ENCODE data around the gene CASR. TPM values are rescaled to one million over a fixed set of nuclear protein-coding genes. Genes with fewer than 3 reads are reported as not detected.

The CASR gene
- total and polyA plus RNA-seq, 2 of the 4 experiments (the other 2 are of a cell fraction): not detected

- Histone ChIP-seq H4K8ac (ENCODE audit: low read depth in 2 of 2, low read length in 2 of 2) (no peak overlapping the region), H2AK9ac (replicated peaks; ENCODE audit: low read depth, low read length, poor library complexity) (no peak overlapping the region), H4K5ac (ENCODE audit: low read depth, low read length) (no peak overlapping the region), H4K20me1 (ENCODE audit: insufficient read depth, low read length) (no peaks in the 10 kb centered on the region), H3K9ac (ENCODE audit: low read depth, low read length) (no peak overlapping the region), H2BK120ac (ENCODE audit: low read depth, low read length) (no peak overlapping the region), H3K4ac (ENCODE audit: low read depth, low read length) (no peak overlapping the region), H3K4me2 (ENCODE audit: low read depth, low read length) (no peak overlapping the region), H3K9me1 (ENCODE audit: insufficient read depth, low read length) (no peaks in the 10 kb centered on the region), H2AK5ac (ENCODE audit: low read depth, low read length) (no peak overlapping the region), H3K4me1 (ENCODE audit: control insufficient read depth, insufficient read depth, low read length) (no peaks in the 10 kb centered on the region), H2BK20ac (ENCODE audit: low read depth, low read length) (no peak overlapping the region), H3K14ac (replicated peaks; ENCODE audit: low read depth, low read length) (no peak overlapping the region), H3K79me1 (ENCODE audit: low read depth in 1 of 2, low read length in 2 of 2) (no peaks in the 10 kb centered on the region), H3K36me3 (ENCODE audit: control insufficient read depth, insufficient read depth, low read length) (no peaks in the 10 kb centered on the region), H3K56ac (ENCODE audit: extremely low read depth, insufficient read depth, low read length) (no peak overlapping the region), H3K27ac (ENCODE audit: insufficient read depth, low read length) (no peak overlapping the region), H2AFZ (replicated peaks; ENCODE audit: low read length, poor library complexity) (no peak overlapping the region), H3K18ac (ENCODE audit: low read depth, low read length) (no peak overlapping the region), H2BK5ac (ENCODE audit: low read depth, low read length, poor library complexity, severe bottlenecking) (no peak overlapping the region), H3K23ac (ENCODE audit: low read depth, low read length) (no peak overlapping the region), H3K4me3 (ENCODE audit: insufficient read depth, low read depth, low read length) (no peak overlapping the region), H4K91ac (ENCODE audit: insufficient read depth, low read depth, low read length) (no peak overlapping the region), H3K9me3 (ENCODE audit: control insufficient read depth, insufficient read depth, low read length) (no peaks in the 10 kb centered on the region), H2BK15ac (ENCODE audit: low read depth, low read length) (no peak overlapping the region), H3K27me3 (ENCODE audit: control insufficient read depth, insufficient read depth, low read length) (no peaks in the 10 kb centered on the region)
- intact Hi-C loops (cut with micrococcal nuclease): no loop called here
- DNase-seq (no peak), ATAC-seq (ENCODE audit: low read depth) (no peak)
- ChIA-PET POLR2A (ENCODE audit: unreplicated experiment) (no interaction called here), CTCF (interaction anchor here (0.6 kb wide), 1 partner anchor 20 kb away, joined by 3 read pairs; no protein-coding TSS in a partner anchor)
- no TSS peak for BruUV-seq (replicated peaks)
- TF ChIP-seq POLR2A (IDR thresholded peaks at IDR 0.05; ENCODE audit: low read depth, low read length) (no peak), CHD1 (IDR thresholded peaks at IDR 0.05; ENCODE audit: low read depth, low read length) (no peak), SMC3 (IDR thresholded peaks at IDR 0.05; ENCODE audit: low read depth, low read length) (no peak), RFX5 (IDR thresholded peaks at IDR 0.05; ENCODE audit: low read depth, low read length) (no peak), RAD21 (IDR thresholded peaks at IDR 0.05; ENCODE audit: low read length) (no peak), MXI1 (IDR thresholded peaks at IDR 0.05; ENCODE audit: borderline replicate concordance, low read depth, low read length) (no peak), ELK1 (IDR thresholded peaks at IDR 0.05; ENCODE audit: borderline replicate concordance, low read depth, low read length) (no peak), FOS (IDR thresholded peaks at IDR 0.05; ENCODE audit: low read depth, low read length) (no peak), RCOR1 (IDR thresholded peaks at IDR 0.05; ENCODE audit: insufficient replicate concordance, low read length) (no peak), CTCF (conservative IDR thresholded peaks at IDR 0.05; ENCODE audit: low read depth, low read length) (no peak)
- in situ Hi-C loops (cut with MboI; ENCODE audit: low sequenced_read_pairs): no loop called here
- dilution Hi-C loops (cut with HindIII; ENCODE audit: low sequenced_read_pairs, unreplicated experiment): no loop called here
Measured at GRCh38 chr3:122299215-122299614, 115.7 kb downstream of the CASR start.

All from IMR-90 (cell line).